HG02623 (cell line): ENCODE measurements around the gene KNDC1.
"Not testable (repeated sequence)": the region's sequence is repeated elsewhere in the genome, so short reads cannot be mapped to it uniquely, and the experiment has no call there.

Experiments
- ATAC-seq: cut with Tn5 transposase; IDR thresholded peaks from one replicate; pipeline ENCODE4 v1.9.1; 2021; ENCODE audit warnings: moderate library complexity; ENCODE audit not compliant: unreplicated experiment

KNDC1 gene

GRCh38 chr10:133161486-133162109 is 1.6 kb downstream of the KNDC1 start:
- no peak for ATAC-seq

- ATAC-seq, result no peak
These were observed 2.3 kb downstream of the KNDC1 start for GRCh38 chr10:133162178-133162909.

- ATAC-seq, result no peak
These were observed 3.2 kb downstream of the KNDC1 start for GRCh38 chr10:133162910-133163856.

- no peak for ATAC-seq
These were observed 4.1 kb downstream of the KNDC1 start for GRCh38 chr10:133163889-133164815.

GRCh38 chr10:133164816-133165555 is 5.0 kb downstream of the KNDC1 start:
- ATAC-seq, result no peak

GRCh38 chr10:133165556-133166503 is 5.8 kb downstream of the KNDC1 start:
- no peak for ATAC-seq

GRCh38 chr10:133166504-133166827 is 6.4 kb downstream of the KNDC1 start:
- no peak for ATAC-seq

- ATAC-seq, result no peak
These were observed 7.0 kb downstream of the KNDC1 start for GRCh38 chr10:133166828-133167692.

GRCh38 chr10:133167693-133168616 is 7.9 kb downstream of the KNDC1 start:
- no peak for ATAC-seq

GRCh38 chr10:133168617-133169031 is 8.6 kb downstream of the KNDC1 start:
- no peak for ATAC-seq

GRCh38 chr10:133169173-133169947 is 9.3 kb downstream of the KNDC1 start:
- no peak for ATAC-seq

- ATAC-seq, result no peak
These were observed 10.1 kb downstream of the KNDC1 start for GRCh38 chr10:133170092-133170491.

- ATAC-seq, result no peak
These were observed 14.0 kb downstream of the KNDC1 start for GRCh38 chr10:133173860-133174640.

- no peak for ATAC-seq
These were observed 14.8 kb downstream of the KNDC1 start for GRCh38 chr10:133174689-133175263.

GRCh38 chr10:133175624-133176023 is 15.6 kb downstream of the KNDC1 start:
- ATAC-seq, result not testable (repeated sequence)
